ENCODE measurements around the gene KNCN.
A peak's percentile ranks its signal among the peaks of the same experiment; 100 is the strongest.

The KNCN gene

GRCh38 chr1:46563341-46563740, 11.9 kb upstream of the KNCN start:
- DNase-seq: no peak

GRCh38 chr1:46562498-46562897, 11.1 kb upstream of the KNCN start:
- no peak for DNase-seq

DNA sequence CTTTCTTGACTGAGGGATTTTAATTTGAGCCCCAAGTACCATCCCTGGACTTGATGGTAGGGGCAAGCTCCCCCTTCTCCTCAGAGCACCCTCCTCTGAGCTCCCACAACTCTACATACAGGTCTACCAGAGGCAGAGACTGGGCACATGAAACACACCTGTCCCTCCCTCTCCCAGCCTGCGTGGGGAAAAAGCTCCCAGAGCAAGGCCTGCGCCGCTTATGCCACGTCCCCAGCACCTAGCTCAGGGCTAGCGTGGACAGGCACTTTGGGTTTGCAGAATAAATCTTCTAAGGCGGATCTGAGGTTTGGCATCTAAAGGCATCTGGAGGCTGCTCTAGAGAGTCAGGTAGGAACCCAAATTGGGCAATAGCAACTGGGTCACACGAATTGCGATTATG, 7.5 kb upstream of the KNCN start:
- no peak for DNase-seq

DNA sequence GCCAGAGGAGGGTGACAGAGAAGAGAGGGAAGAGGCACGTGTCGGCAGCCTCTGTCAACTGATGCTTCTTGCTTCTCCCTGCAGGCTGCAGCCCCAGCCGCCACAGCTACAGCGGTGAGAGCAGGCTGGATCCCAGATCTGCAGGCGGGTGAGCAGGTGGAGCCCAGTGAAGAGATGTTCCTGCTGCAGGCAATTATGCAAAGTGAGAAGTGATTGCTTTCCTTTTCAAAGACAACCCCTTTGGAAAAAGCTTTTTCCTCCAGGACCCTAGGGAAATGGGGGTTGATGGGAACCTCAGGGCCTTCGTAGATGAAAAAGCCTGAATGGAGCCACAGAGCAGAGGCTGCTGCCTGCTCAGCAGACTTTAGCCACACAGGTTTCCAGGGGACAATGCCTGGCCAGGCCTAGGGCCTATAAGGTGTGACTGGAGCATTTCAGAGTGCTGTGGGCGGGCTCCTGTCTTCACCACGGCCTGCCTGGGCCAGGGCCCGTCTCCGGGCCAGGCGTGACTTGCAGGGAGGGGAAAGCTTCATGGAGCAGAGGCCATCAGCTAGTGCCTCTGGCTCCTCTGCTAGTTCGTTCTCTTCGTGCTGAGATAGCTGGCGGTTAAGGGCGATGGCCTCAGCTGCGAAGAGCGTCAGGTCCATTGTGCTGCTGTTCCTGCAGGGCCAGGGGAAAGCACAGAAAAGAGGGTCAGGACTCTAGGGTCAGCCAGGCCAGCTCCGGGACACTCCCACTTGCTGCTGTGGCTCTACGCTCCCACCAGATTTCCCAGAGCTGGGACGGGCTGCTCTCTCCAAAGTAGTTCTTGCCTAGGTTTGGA, 6.9 kb upstream of the KNCN start:
- DNase-seq: peak; percentile 46

DNA sequence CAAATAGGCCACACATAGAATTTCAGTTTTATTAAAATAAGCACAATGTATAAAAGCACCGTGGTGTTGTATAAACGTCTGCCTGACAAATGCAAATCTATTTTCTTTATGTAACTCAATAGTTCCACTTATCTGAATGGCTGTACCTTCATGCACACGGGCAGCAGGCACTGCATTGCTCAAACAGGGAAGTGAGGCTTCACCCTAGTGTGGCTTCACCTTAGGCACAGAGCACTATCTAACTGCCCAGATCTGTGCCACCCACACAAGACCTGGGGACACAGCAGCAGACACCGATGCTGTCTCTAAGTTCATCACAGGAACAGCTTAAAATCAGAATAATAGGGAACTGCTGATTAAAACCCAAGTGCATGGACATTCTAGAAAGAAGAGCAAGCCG, 6.0 kb upstream of the KNCN start:
- DNase-seq: no peak

GRCh38 chr1:46556822-46557221, 5.4 kb upstream of the KNCN start:
- no peak for DNase-seq

- DNase-seq: no peak
Measured at GRCh38 chr1:46555826-46556619, 4.6 kb upstream of the KNCN start.

- peak; percentile 37 for DNase-seq
Measured at GRCh38 chr1:46554597-46555381, 3.3 kb upstream of the KNCN start.

DNA sequence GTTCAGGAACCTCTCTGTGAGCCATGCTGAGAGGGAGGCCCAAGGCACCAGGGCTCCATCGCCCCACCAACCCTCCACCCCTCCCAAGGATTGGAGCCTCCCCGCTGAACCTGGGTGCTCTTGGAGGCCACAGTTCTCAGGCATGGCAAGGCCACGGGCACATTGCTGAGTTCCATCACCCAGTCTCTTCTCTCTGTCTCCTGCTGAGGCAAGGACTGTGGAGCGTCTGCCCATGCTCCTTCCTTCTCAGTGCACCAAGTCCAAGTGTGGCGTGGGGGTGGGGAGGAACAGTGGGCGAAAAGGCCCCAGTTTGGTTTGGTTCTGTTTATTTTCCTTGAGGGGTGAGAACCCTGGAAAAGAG, 2.8 kb upstream of the KNCN start:
- DNase-seq: no peak

- DNase-seq: no peak
Measured at GRCh38 chr1:46553506-46553905, 2.1 kb upstream of the KNCN start.

GRCh38 chr1:46552357-46553237, 1.1 kb upstream of the KNCN start:
- no peak for DNase-seq

GRCh38 chr1:46550751-46551231, 656 bp downstream of the KNCN start:
- DNase-seq: no peak

DNA sequence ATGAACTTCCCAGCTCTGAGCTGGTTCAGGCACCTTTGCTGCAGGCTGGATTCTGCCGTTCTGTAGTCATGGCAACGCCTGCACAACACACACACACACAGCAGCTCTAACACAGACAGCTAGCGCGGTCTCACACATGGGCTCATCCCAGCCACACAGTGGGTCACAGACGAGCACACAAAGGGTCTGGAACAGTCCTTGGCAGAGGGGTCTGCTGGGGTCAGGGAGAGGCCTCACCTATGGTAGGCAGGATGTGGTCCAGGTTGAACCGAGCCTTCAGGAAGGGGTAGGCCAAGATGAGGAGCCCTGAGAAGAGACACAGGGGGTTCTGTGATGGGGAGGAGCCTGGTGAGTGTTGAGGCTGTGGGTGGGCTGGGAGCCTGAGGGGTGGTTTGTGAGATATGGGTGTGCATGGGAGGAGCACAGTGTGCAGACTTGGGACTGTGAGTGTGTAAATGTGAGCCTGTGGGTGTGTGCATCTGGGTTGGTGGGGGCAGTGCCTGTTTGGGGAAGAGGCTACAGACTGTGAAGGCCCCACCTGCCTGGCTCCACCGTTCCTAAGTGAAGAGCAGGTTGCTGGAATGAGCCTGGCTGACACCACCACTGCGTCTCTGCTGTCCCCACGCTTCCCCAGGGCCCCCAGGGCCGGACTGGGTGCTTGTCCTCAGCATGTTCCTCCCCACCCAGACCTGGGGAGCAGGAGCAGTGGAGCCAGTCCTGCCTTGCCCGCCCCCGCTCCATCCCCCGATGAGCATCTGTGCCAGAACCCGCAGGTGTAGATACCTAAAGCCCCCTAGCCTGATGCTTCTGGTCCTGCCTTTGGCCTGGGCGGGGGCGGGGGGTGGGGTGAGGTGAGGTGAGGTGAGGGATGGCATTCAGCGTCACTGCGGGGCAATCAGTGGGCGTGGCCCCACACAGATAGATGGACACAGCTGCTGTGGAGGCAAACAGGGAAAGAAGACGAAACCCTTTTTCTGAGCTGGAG, 1.5 kb downstream of the KNCN start:
- DNase-seq: peak; percentile 33

- DNase-seq: no peak
Measured at GRCh38 chr1:46547481-46548383, 3.7 kb downstream of the KNCN start.

- DNase-seq: no peak
Measured at GRCh38 chr1:46546210-46546609, 5.2 kb downstream of the KNCN start.

GRCh38 chr1:46545784-46546183, 5.7 kb downstream of the KNCN start:
- no peak for DNase-seq

GRCh38 chr1:46544561-46545240, 6.7 kb downstream of the KNCN start:
- no peak for DNase-seq

DNA sequence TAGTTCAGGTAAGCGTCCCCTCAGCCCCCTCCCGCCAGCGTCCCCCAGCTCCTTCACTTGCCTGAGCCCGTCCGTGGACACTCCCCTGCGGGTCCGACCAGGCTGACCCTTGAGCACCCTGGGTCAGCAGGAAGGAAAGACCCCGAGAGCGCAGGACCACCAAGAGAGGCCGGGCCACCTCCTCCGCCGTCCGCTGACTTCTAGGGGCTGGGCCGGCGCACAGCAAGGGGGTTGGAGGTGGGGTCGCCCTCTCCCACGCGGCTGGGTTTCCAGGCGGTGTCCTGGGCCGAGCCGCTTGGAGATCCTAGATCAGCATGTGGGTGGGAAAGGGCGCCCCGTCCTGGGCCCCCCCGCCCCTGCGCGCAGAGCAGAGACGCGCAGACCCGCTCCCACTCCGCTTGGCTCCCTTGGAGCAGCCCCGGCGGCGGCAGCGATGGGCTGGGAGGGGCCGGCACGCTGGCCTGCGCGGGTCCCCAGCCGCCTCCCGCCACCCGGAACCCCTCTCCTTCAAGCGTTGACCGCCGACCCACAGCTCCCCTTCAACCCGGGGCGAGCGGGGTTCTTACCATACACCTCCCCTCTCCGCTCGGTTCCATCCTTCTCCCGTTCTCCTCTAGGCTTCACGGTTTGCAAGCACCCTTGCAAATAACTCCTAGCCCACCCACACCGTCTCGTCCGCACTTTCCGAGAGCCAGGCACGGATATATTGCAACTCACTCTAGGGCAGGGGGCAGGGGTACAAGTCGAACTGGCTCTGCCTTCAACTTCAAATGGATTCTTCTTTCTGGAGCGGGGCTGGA, 7.5 kb downstream of the KNCN start:
- DNase-seq: no peak

DNA sequence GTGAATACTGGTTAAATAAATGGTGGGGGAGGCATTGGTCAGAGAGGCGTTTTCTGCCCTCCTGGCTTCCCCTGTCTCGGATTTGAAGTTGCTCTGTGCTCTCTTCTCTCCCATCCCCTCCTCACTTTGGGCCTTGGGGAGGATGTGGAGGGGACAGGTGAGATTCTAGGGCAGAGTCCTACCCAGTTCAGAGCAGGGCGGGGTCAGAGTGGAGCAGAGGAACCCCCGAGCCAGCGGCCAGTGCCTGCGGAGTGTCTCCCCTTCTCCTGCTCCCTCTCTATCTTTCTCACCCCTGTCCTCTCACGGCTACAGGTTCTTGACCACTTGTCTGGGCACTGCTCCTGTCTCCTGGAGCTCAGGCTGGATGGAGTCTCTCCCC, 8.1 kb downstream of the KNCN start:
- DNase-seq: no peak

Measured in NCI-H2171 treated with DMSO at 0.1 percent for 48 hours (cell line).